ENCODE results near the gene PLXNA2. TPM values are rescaled to one million over a fixed set of nuclear protein-coding genes. Genes with fewer than 3 reads are reported as not detected.

The PLXNA2 gene
- total and polyA plus RNA-seq, 2 of the 13 experiments (the other 11 are each of a cell fraction or from before 2014, with no cell fraction given), result 1.1 to 2.1 TPM

GRCh38 chr1:208024406-208024805 is 219.8 kb downstream of the PLXNA2 start (continued):
- TF ChIP-seq TFE3 (CRISPR knock-in tag; IDR thresholded peaks at IDR 0.05), result no peak

GRCh38 chr1:208019257-208019656 is 224.9 kb downstream of the PLXNA2 start:
- Histone ChIP-seq H3K4me1 (ENCODE audit: insufficient read depth, low read length) (no peaks in the 10 kb centered on the region), H3K79me2 (ENCODE audit: insufficient read depth, low read length) (no peaks in the 10 kb centered on the region), H3K9me3 (ENCODE audit: low read length) (no peaks in the 10 kb centered on the region), H3K27me3 (ENCODE audit: control insufficient read depth in 1 of 2, insufficient read depth in 2 of 2, low read length in 2 of 2) (peaks cover 0 to 12% of the 10 kb centered on the region in 2 experiments; a peak in 2 of 5 replicates), H3K36me3 (replicated peaks in 1 of 2; ENCODE audit: control insufficient read depth in 1 of 2, insufficient read depth in 2 of 2, low read length in 2 of 2) (no peaks in the 10 kb centered on the region), H3K4me2 (ENCODE audit: low read depth, low read length) (no peak overlapping the region), H3K9ac (ENCODE audit: insufficient read depth, low read depth, low read length) (no peak overlapping the region), H3K4me3 (replicated peaks in 1 of 3; ENCODE audit: insufficient read depth in 1 of 3, low read depth in 2 of 3, low read length in 3 of 3) (no peak overlapping the region), H2AFZ (ENCODE audit: low read length) (no peak overlapping the region), H3K27ac (ENCODE audit: extremely low read length, insufficient read depth, low read length) (no peak overlapping the region), H4K20me1 (ENCODE audit: insufficient read depth, low read length) (no peaks in the 10 kb centered on the region)
- BruUV-seq (replicated peaks), result no TSS peak
- intact Hi-C loops (cut with micrococcal nuclease; ENCODE audit: unreplicated experiment), result no loop called here
- in situ Hi-C loops (cut with HindIII; ENCODE audit: extremely low pct_ligation_motif_present, low pct_unique_long_range_greater_than_20kb), result loop anchor here (25.0 kb wide), 2 partner anchors 618 to 1193 kb away; no protein-coding TSS in a partner anchor
- WGBS (ENCODE audit: low lambda C conversion rate), result 25% methylated on average over 2 of the region's 2 CpGs
- ChIA-PET CTCF (ENCODE audit: low intra/inter-chr PET ratio, low total read pairs) (no interaction called here), POLR2A (no interaction called here)
- no peak for FAIRE-seq
- no peak for ATAC-seq
- no peak for DNase-seq (ENCODE audit: low spot score)
- TF ChIP-seq TSC22D2 (CRISPR knock-in tag; IDR thresholded peaks at IDR 0.05; ENCODE audit: borderline replicate concordance) (no peak), ZNF343 (CRISPR knock-in tag; IDR thresholded peaks at IDR 0.05) (no peak), ZNF558 (CRISPR knock-in tag; IDR thresholded peaks at IDR 0.05; ENCODE audit: borderline replicate concordance) (no peak), PITX1 (CRISPR knock-in tag; IDR thresholded peaks at IDR 0.05) (no peak), MTF2 (CRISPR knock-in tag; IDR thresholded peaks at IDR 0.05; ENCODE audit: borderline replicate concordance) (no peak), PHB2 (IDR thresholded peaks at IDR 0.05; ENCODE audit: partially characterized antibody) (no peak), ZNF331 (CRISPR knock-in tag; IDR thresholded peaks at IDR 0.05) (no peak), BCL6 (CRISPR knock-in tag; IDR thresholded peaks at IDR 0.05) (no peak), ZNF431 (CRISPR knock-in tag; IDR thresholded peaks at IDR 0.05; ENCODE audit: borderline replicate concordance, low read depth) (no peak), NR2F6 (IDR thresholded peaks at IDR 0.05) (no peak), NR2F6 (CRISPR knock-in tag; IDR thresholded peaks at IDR 0.05) (no peak), TMF1 (CRISPR knock-in tag; IDR thresholded peaks at IDR 0.05; ENCODE audit: low read depth) (no peak), SALL2 (CRISPR knock-in tag; IDR thresholded peaks at IDR 0.05) (no peak), USF2 (IDR thresholded peaks at IDR 0.05; ENCODE audit: low read depth, low read length) (no peak), USF2 (CRISPR knock-in tag; IDR thresholded peaks at IDR 0.05; ENCODE audit: borderline replicate concordance) (no peak), ZNF33A (CRISPR knock-in tag; IDR thresholded peaks at IDR 0.05; ENCODE audit: borderline replicate concordance) (no peak), ZBTB3 (CRISPR knock-in tag; IDR thresholded peaks at IDR 0.05; ENCODE audit: borderline replicate concordance, low read depth) (no peak), ZUFSP (CRISPR knock-in tag; IDR thresholded peaks at IDR 0.05; ENCODE audit: borderline replicate concordance) (no peak), ZEB1 (IDR thresholded peaks at IDR 0.05; ENCODE audit: insufficient replicate concordance, low read depth) (no peak), RNF2 (conservative IDR thresholded peaks at IDR 0.05; ENCODE audit: low read depth) (no peak)

Measured in HepG2 (cell line).